HepG2 (cell line): Measurements from ENCODE around the gene ISCU. TPM values are rescaled to one million over a fixed set of nuclear protein-coding genes. Genes with fewer than 3 reads are reported as not detected.

ENCODE experiments used
- ATAC-seq: fragments of 200-7000 bp; cut with Tn5 transposase; 3 replicates; pipeline ENCODE4 v1.9.1; 2020; ENCODE audit warnings: mild to moderate bottlenecking, moderate library complexity
- BruUV-seq: library from RNA; stranded (reverse); fragments of 400-500 nt; replicated peaks from 2 replicates; lab custom pipeline; 2021; lab: Mats Ljungman, UMichigan
- CTCF ChIA-PET: fragments of 300-600 bp; formaldehyde crosslinking; extraction: SDS; loops from one replicate; lab custom pipeline; 2021; ENCODE audit warnings: low total read pairs, inconsistent platforms, low intra/inter-chr PET ratio; lab: Yijun Ruan, JAX
- POLR2A ChIA-PET: fragments of 350-600 bp; sonication (Branson Sonifier 250); formaldehyde crosslinking; loops from one replicate; lab custom pipeline; 2020; ENCODE audit warnings: antibody characterized with exemption, inconsistent platforms; lab: Yijun Ruan, JAX
- DNase-seq: peaks from one replicate; pipeline ENCODE4 v3.0.0-alpha.2; 2015; ENCODE audit warnings: low spot score
- FAIRE-seq: peaks from 3 replicates; lab custom pipeline; 2011; peaks lifted over from hg19 to GRCh38; lab: Jason Lieb, UNC
- H2AFZ ChIP-seq: one replicate; pipeline ENCODE4 v1.6.1; 2011; ENCODE audit warnings: low read length, inconsistent platforms
- H3K27ac ChIP-seq: fragments of 300-600 bp; 3 replicates; pipeline ENCODE4 v1.8.0; 2011; ENCODE audit warnings: mixed run types, mild to moderate bottlenecking, mixed read lengths, low read length, inconsistent platforms; ENCODE audit not compliant: insufficient read depth; ENCODE audit errors: extremely low read length
- H3K27me3 ChIP-seq, 2 experiments: fragments of 200-600 bp in 1 of 2; 2 replicates in 1 of 2; 3 replicates in 1 of 2; pipeline versions ENCODE4 v1.6.0 to v1.8.0; 2011; ENCODE audit warnings: low read length in 2 of 2, mild to moderate bottlenecking in 2 of 2, moderate library complexity in 2 of 2, inconsistent platforms in 1 of 2; ENCODE audit not compliant: insufficient read depth in 2 of 2, control insufficient read depth in 1 of 2
- H3K36me3 ChIP-seq, 2 experiments: fragments of 200-600 bp in 1 of 2; replicated peaks in 1 of 2; 2 replicates in 1 of 2; 3 replicates in 1 of 2; pipeline versions ENCODE4 v1.5.1 to v1.8.0; 2011; ENCODE audit warnings: low read length in 2 of 2, inconsistent platforms in 1 of 2; ENCODE audit not compliant: insufficient read depth in 2 of 2, control insufficient read depth in 1 of 2
- H3K4me1 ChIP-seq: 2 replicates; pipeline ENCODE4 v1.5.1; 2012; ENCODE audit warnings: low read length, inconsistent platforms; ENCODE audit not compliant: insufficient read depth
- H3K4me2 ChIP-seq: 2 replicates; pipeline ENCODE4 v1.6.0; 2011; ENCODE audit warnings: low read depth, low read length, inconsistent platforms
- H3K4me3 ChIP-seq, 3 experiments: fragments of 200-600 bp in 1 of 3; sonication (generic), shearing (Covaris generic) in 1 of 3; replicated peaks in 1 of 3; 2 replicates each; pipeline ENCODE4 v1.5.1; 2011 to 2016; ENCODE audit warnings: low read length in 3 of 3, inconsistent platforms in 2 of 3, low read depth in 2 of 3, mild to moderate bottlenecking in 2 of 3, control low read depth in 1 of 3, mixed read lengths in 1 of 3; ENCODE audit not compliant: insufficient read depth in 1 of 3
- H3K79me2 ChIP-seq: one replicate; pipeline ENCODE4 v1.6.1; 2011; ENCODE audit warnings: low read length, inconsistent platforms; ENCODE audit not compliant: insufficient read depth
- H3K9ac ChIP-seq: 2 replicates; pipeline ENCODE4 v1.6.0; 2011; ENCODE audit warnings: mild to moderate bottlenecking, low read depth, low read length, inconsistent platforms; ENCODE audit not compliant: insufficient read depth
- H3K9me3 ChIP-seq: 2 replicates; pipeline ENCODE4 v1.5.1; 2012; ENCODE audit warnings: mild to moderate bottlenecking, low read length
- H4K20me1 ChIP-seq: 2 replicates; pipeline ENCODE4 v1.6.0; 2011; ENCODE audit warnings: inconsistent platforms, mild to moderate bottlenecking, low read length, moderate library complexity; ENCODE audit not compliant: insufficient read depth
- DPF2 ChIP-seq: sonication (generic); formaldehyde crosslinking; IDR thresholded peaks from 2 replicates; pipeline ENCODE4 v1.4.0; 2020; ENCODE audit warnings: mild to moderate bottlenecking, low read depth, missing genetic modification reagents, borderline replicate concordance
- EEA1 ChIP-seq: sonication (generic); formaldehyde crosslinking; IDR thresholded peaks from 2 replicates; pipeline ENCODE4 v1.5.1; 2020; ENCODE audit warnings: mild to moderate bottlenecking, missing genetic modification reagents, borderline replicate concordance
- IRX3 ChIP-seq: sonication (generic); formaldehyde crosslinking; IDR thresholded peaks from 2 replicates; pipeline ENCODE4 v1.8.1; 2023; ENCODE audit warnings: mild to moderate bottlenecking, low read depth, missing genetic modification reagents, borderline replicate concordance
- KDM1A ChIP-seq: IDR thresholded peaks from 2 replicates; pipeline ENCODE4 v1.6.1; 2016; ENCODE audit warnings: missing compliant biosample characterization
- RBFOX2 ChIP-seq: fragments of 200-400 bp; formaldehyde crosslinking; IDR thresholded peaks from 2 replicates; pipeline ENCODE4 v1.6.1; 2017; ENCODE audit warnings: low read depth, mild to moderate bottlenecking, low read length
- SATB2 ChIP-seq: sonication (generic); formaldehyde crosslinking; IDR thresholded peaks from 2 replicates; pipeline ENCODE4 v1.5.0; 2020; ENCODE audit warnings: missing genetic modification reagents
- TAF1 ChIP-seq: sonication (generic); formaldehyde crosslinking; IDR thresholded peaks from 2 replicates; pipeline ENCODE4 v1.4.0; 2020; ENCODE audit warnings: missing genetic modification reagents
- ZMYM2 ChIP-seq: sonication (generic); formaldehyde crosslinking; IDR thresholded peaks from 2 replicates; pipeline ENCODE4 v1.8.0; 2022; ENCODE audit warnings: mild to moderate bottlenecking, missing genetic modification reagents
- ZNF136 ChIP-seq: sonication (generic); formaldehyde crosslinking; IDR thresholded peaks from 2 replicates; pipeline ENCODE4 v1.8.1; 2022; ENCODE audit warnings: low read depth, mild to moderate bottlenecking, moderate library complexity, missing genetic modification reagents
- WGBS: methylation state at CpG from one replicate; pipeline ENCODE4 v1.1.6; 2017; ENCODE audit warnings: low lambda C conversion rate; 5-methylcytosine and 5-hydroxymethylcytosine counted together
- in situ Hi-C: cut with HindIII; loops from 2 replicates; pipeline ENCODE4 v1.10.0; 2017; ENCODE audit warnings: low pct_unique_long_range_greater_than_20kb; ENCODE audit not compliant: extremely low pct_ligation_motif_present
- intact Hi-C: fragments of 100-400 bp; cut with micrococcal nuclease; formaldehyde crosslinking; loops from one replicate; pipeline ENCODE4 v1.10.0; 2022; ENCODE audit not compliant: unreplicated experiment
- polyA plus RNA-seq, 8 experiments: library from polyadenylated mRNA; depleted of rRNA in 3 of 8; stranded (reverse) in 7 of 8; unstranded in 1 of 8; fragments of >200 nt; fragmentation: Illumina TruSeq in 4 of 8; extraction: Trizol in 4 of 8; gene quantifications; 2 replicates each; pipeline versions ENCODE4 v1.2.1 to v1.2.3, GENCODE V29; 2011 to 2016; ENCODE audit warnings: low read depth in 4 of 8, missing spikeins in 1 of 8, mixed read lengths in 1 of 8; ENCODE audit not compliant: insufficient read depth in 1 of 8
- total RNA-seq, 5 experiments: library from RNA; depleted of rRNA; stranded (reverse); fragments of >200 nt; fragmentation: Illumina TruSeq; extraction: Trizol; gene quantifications; 2 replicates each; pipeline ENCODE4 v1.2.3, GENCODE V29; 2016; ENCODE audit warnings: low read depth in 1 of 5
- TF ChIP-seq, protein P1 (sequence below): sonication (generic); formaldehyde crosslinking; IDR thresholded peaks from 2 replicates; pipeline ENCODE4 v1.9.0; 2021; ENCODE audit warnings: mild to moderate bottlenecking, missing genetic modification reagents
- TF ChIP-seq, protein P2 (sequence below): fragments of 450-650 bp; IDR thresholded peaks from 2 replicates; pipeline ENCODE4 v1.6.1; 2016
- TF ChIP-seq, protein P3 (sequence below): IDR thresholded peaks from 2 replicates; pipeline ENCODE4 v1.6.1; 2012; ENCODE audit warnings: low read length, improper control_type of control experiment

ISCU gene
- total and polyA plus RNA-seq, 2 of the 13 experiments (the other 11 are each of a cell fraction or from before 2014, with no cell fraction given), result 94.4 to 107 TPM

DNA sequence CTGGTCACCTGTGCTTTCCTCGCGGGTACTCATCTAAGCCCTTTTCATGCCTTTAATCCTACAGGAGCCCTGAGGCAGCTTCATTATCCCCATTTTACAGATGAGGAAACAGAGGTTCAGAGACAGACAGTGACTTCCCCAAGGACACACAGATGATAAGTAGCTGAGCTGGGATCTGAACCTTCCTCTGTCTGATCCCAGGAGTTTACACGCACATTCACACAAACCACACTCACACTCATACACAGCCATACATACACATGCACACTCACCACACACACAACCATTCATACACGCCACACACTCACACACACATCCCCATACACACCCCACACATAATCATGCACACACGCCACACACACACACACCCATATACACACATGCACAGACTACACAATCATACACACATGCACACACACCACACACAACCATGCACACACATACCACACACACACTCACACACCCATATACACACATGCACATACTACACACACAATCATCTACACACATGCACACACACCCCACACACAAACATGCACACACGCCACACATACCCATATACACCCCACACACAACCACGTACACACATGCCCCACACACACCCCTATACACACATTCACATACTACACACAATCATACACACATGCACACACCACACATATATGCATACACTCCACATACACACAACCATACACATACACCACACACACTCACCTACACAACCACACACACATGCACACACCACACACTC, 32.7 kb downstream of the ISCU start:
- intact Hi-C loops, result no loop called here
- no peak overlapping the region for H3K9ac ChIP-seq
- no TSS peak for BruUV-seq
- POLR2A ChIA-PET, result no interaction called here
- H3K27me3 ChIP-seq, result peaks cover 8 to 31% of the 10 kb centered on the region in 2 experiments
- ATAC-seq, result no peak
- no peak overlapping the region for H3K4me2 ChIP-seq
- no peak overlapping the region for H2AFZ ChIP-seq
- no peak overlapping the region for H3K27ac ChIP-seq
- no peaks in the 10 kb centered on the region for H3K79me2 ChIP-seq
- no peak for DNase-seq
- no peak overlapping the region for H3K4me3 ChIP-seq
- H3K36me3 ChIP-seq, result no peaks in the 10 kb centered on the region
- no peaks in the 10 kb centered on the region for H4K20me1 ChIP-seq
- in situ Hi-C loops, result no loop called here
- 0 out of 2 replicates have a peak, but pooled peaks cover 8% of the 10 kb centered on the region for H3K4me1 ChIP-seq
- 78% methylated on average over 7 of the region's 7 CpGs for WGBS
- FAIRE-seq, result peak; percentile 51
- H3K9me3 ChIP-seq, result no peaks in the 10 kb centered on the region
- CTCF ChIA-PET, result no interaction called here
- TF ChIP-seq SATB2 (CRISPR knock-in tag) (no peak), DPF2 (no peak), KDM1A (no peak), ZMYM2 (CRISPR knock-in tag) (no peak), IRX3 (no peak), ZNF136 (no peak), EEA1 (CRISPR knock-in tag) (no peak), RBFOX2 (no peak), TAF1 (CRISPR knock-in tag) (no peak)
- TF ChIP-seq, protein P1, sequence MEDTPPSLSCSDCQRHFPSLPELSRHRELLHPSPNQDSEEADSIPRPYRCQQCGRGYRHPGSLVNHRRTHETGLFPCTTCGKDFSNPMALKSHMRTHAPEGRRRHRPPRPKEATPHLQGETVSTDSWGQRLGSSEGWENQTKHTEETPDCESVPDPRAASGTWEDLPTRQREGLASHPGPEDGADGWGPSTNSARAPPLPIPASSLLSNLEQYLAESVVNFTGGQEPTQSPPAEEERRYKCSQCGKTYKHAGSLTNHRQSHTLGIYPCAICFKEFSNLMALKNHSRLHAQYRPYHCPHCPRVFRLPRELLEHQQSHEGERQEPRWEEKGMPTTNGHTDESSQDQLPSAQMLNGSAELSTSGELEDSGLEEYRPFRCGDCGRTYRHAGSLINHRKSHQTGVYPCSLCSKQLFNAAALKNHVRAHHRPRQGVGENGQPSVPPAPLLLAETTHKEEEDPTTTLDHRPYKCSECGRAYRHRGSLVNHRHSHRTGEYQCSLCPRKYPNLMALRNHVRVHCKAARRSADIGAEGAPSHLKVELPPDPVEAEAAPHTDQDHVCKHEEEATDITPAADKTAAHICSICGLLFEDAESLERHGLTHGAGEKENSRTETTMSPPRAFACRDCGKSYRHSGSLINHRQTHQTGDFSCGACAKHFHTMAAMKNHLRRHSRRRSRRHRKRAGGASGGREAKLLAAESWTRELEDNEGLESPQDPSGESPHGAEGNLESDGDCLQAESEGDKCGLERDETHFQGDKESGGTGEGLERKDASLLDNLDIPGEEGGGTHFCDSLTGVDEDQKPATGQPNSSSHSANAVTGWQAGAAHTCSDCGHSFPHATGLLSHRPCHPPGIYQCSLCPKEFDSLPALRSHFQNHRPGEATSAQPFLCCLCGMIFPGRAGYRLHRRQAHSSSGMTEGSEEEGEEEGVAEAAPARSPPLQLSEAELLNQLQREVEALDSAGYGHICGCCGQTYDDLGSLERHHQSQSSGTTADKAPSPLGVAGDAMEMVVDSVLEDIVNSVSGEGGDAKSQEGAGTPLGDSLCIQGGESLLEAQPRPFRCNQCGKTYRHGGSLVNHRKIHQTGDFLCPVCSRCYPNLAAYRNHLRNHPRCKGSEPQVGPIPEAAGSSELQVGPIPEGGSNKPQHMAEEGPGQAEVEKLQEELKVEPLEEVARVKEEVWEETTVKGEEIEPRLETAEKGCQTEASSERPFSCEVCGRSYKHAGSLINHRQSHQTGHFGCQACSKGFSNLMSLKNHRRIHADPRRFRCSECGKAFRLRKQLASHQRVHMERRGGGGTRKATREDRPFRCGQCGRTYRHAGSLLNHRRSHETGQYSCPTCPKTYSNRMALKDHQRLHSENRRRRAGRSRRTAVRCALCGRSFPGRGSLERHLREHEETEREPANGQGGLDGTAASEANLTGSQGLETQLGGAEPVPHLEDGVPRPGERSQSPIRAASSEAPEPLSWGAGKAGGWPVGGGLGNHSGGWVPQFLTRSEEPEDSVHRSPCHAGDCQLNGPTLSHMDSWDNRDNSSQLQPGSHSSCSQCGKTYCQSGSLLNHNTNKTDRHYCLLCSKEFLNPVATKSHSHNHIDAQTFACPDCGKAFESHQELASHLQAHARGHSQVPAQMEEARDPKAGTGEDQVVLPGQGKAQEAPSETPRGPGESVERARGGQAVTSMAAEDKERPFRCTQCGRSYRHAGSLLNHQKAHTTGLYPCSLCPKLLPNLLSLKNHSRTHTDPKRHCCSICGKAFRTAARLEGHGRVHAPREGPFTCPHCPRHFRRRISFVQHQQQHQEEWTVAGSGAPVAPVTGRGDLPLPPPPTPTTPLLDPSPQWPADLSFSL, result peak; percentile 63; the same call in 1 of the 2 replicates
- TF ChIP-seq, protein P2, sequence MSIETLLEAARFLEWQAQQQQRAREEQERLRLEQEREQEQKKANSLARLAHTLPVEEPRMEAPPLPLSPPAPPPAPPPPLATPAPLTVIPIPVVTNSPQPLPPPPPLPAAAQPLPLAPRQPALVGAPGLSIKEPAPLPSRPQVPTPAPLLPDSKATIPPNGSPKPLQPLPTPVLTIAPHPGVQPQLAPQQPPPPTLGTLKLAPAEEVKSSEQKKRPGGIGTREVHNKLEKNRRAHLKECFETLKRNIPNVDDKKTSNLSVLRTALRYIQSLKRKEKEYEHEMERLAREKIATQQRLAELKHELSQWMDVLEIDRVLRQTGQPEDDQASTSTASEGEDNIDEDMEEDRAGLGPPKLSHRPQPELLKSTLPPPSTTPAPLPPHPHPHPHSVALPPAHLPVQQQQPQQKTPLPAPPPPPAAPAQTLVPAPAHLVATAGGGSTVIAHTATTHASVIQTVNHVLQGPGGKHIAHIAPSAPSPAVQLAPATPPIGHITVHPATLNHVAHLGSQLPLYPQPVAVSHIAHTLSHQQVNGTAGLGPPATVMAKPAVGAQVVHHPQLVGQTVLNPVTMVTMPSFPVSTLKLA, result peak; percentile 54
- TF ChIP-seq, protein P3, sequence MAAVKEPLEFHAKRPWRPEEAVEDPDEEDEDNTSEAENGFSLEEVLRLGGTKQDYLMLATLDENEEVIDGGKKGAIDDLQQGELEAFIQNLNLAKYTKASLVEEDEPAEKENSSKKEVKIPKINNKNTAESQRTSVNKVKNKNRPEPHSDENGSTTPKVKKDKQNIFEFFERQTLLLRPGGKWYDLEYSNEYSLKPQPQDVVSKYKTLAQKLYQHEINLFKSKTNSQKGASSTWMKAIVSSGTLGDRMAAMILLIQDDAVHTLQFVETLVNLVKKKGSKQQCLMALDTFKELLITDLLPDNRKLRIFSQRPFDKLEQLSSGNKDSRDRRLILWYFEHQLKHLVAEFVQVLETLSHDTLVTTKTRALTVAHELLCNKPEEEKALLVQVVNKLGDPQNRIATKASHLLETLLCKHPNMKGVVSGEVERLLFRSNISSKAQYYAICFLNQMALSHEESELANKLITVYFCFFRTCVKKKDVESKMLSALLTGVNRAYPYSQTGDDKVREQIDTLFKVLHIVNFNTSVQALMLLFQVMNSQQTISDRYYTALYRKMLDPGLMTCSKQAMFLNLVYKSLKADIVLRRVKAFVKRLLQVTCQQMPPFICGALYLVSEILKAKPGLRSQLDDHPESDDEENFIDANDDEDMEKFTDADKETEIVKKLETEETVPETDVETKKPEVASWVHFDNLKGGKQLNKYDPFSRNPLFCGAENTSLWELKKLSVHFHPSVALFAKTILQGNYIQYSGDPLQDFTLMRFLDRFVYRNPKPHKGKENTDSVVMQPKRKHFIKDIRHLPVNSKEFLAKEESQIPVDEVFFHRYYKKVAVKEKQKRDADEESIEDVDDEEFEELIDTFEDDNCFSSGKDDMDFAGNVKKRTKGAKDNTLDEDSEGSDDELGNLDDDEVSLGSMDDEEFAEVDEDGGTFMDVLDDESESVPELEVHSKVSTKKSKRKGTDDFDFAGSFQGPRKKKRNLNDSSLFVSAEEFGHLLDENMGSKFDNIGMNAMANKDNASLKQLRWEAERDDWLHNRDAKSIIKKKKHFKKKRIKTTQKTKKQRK, result no peak
